Chondrocyte (in vitro differentiated cells): ENCODE data around the gene ATXN7L1. TPM values are rescaled to one million over a fixed set of nuclear protein-coding genes. Genes with fewer than 3 reads are reported as not detected.

Experiments
- DNase-seq: peaks from one replicate; pipeline ENCODE4 v3.0.0; 2021; ENCODE audit warnings: mixed read lengths, low spot score
- H3K27ac Mint-ChIP-seq: one replicate; pipeline ENCODE4 v1.8.0; 2021; ENCODE audit warnings: mild to moderate bottlenecking, moderate library complexity, mixed read lengths; ENCODE audit not compliant: unreplicated experiment
- H3K27me3 Mint-ChIP-seq: 2 replicates; pipeline ENCODE4 v1.8.0; 2021; ENCODE audit warnings: low read depth, mixed read lengths
- H3K36me3 Mint-ChIP-seq: 2 replicates; pipeline ENCODE4 v1.8.0; 2021; ENCODE audit warnings: low read depth, mixed read lengths
- H3K4me1 Mint-ChIP-seq: 2 replicates; pipeline ENCODE4 v1.8.0; 2021; ENCODE audit warnings: low read depth, mild to moderate bottlenecking, mixed read lengths
- H3K4me3 Mint-ChIP-seq: one replicate; pipeline ENCODE4 v1.8.0; 2021; ENCODE audit warnings: mild to moderate bottlenecking, moderate library complexity, mixed read lengths; ENCODE audit not compliant: unreplicated experiment
- H3K9me3 Mint-ChIP-seq: 2 replicates; pipeline ENCODE4 v1.8.0; 2021; ENCODE audit warnings: low read depth, mixed read lengths
- total RNA-seq: library from RNA; stranded (reverse); gene quantifications from 3 replicates; pipeline ENCODE4 v1.2.1, GENCODE V29; 2021
- TF ChIP-seq, protein P1 (sequence below): fragments of 200-600 bp; sonication (generic); IDR thresholded peaks from 2 replicates; pipeline ENCODE4 v1.5.0; 2021; ENCODE audit warnings: antibody characterized with exemption, mild to moderate bottlenecking, moderate library complexity

Gene ATXN7L1
- total RNA-seq, 1 donor from 2014 or later: 6.4 TPM

DNA sequence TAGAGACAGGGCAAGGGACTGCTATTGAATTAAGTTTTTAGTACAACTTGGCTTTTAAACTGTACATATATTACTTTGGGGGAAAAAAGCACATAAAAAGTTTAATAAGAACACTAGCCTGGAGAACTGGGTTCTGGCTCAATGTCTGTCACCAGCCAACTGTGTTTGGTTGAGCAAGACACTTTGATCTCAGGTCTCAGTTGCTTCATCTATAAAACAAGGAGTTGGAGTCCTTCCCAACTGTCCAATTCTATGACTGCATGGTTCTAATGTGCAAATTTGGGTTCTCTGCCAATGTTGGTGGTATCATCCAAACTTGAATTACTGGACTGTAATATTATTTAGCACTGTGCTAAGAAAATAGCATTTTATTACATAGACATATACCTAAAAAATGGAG lies 50.3 kb downstream of the ATXN7L1 start:
- peaks cover 4% of the 10 kb centered on the region for H3K9me3 Mint-ChIP-seq
- H3K27me3 Mint-ChIP-seq: no peaks in the 10 kb centered on the region
- no peak for DNase-seq
- H3K27ac Mint-ChIP-seq: no peak overlapping the region
- H3K4me1 Mint-ChIP-seq: peaks cover 37% of the 10 kb centered on the region
- peaks cover 2% of the 10 kb centered on the region for H3K36me3 Mint-ChIP-seq
- TF ChIP-seq, protein P1, sequence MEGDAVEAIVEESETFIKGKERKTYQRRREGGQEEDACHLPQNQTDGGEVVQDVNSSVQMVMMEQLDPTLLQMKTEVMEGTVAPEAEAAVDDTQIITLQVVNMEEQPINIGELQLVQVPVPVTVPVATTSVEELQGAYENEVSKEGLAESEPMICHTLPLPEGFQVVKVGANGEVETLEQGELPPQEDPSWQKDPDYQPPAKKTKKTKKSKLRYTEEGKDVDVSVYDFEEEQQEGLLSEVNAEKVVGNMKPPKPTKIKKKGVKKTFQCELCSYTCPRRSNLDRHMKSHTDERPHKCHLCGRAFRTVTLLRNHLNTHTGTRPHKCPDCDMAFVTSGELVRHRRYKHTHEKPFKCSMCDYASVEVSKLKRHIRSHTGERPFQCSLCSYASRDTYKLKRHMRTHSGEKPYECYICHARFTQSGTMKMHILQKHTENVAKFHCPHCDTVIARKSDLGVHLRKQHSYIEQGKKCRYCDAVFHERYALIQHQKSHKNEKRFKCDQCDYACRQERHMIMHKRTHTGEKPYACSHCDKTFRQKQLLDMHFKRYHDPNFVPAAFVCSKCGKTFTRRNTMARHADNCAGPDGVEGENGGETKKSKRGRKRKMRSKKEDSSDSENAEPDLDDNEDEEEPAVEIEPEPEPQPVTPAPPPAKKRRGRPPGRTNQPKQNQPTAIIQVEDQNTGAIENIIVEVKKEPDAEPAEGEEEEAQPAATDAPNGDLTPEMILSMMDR: no peak
- no peak overlapping the region for H3K4me3 Mint-ChIP-seq

DNA sequence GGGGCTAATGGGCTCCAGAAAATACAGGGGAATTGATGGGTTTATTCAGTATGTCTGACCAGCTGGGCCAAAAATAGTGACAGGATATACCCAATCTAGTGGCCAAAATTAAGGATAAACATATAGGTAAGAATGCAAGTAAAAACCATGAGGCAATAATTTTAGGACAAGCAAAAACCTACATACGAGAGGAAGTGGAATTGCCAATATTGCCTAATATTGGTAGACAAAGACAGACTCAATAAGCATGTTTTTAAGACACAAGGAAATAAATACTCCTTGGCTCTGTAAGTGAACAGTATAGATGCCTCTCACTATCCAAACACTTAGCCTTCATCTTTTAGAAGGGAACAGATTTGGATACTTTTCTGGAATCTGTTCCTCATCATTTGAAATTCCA lies 51.0 kb downstream of the ATXN7L1 start:
- Mint-ChIP-seq H3K4me1 (peaks cover 29% of the 10 kb centered on the region), H3K9me3 (peaks cover 4% of the 10 kb centered on the region), H3K4me3 (no peak overlapping the region), H3K27ac (no peak overlapping the region), H3K27me3 (no peaks in the 10 kb centered on the region), H3K36me3 (peaks cover 2% of the 10 kb centered on the region)
- TF ChIP-seq, protein P1: no peak
- DNase-seq: no peak

DNA sequence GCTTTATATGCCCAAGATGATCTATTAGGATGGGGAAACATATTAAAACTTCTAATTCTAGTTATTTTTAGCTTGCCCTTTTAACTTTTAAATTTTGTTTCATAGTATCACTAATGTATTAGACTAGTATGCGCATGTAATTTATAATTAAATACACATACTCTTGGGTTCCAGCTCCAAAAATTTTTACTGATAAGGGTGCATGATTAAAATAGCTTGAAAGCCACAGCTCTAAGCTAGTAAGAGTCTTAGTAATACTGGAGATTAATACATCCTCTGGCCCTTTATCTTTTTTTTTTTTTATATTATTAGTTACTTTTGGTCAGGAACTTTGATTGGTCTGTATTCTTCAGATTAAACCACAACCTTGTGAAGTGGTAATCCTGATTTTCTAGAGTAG lies 53.6 kb downstream of the ATXN7L1 start:
- H3K4me1 Mint-ChIP-seq: peaks cover 19% of the 10 kb centered on the region
- no peak overlapping the region for H3K27ac Mint-ChIP-seq
- TF ChIP-seq, protein P1: no peak
- H3K9me3 Mint-ChIP-seq: peaks cover 4% of the 10 kb centered on the region
- DNase-seq: no peak
- no peak overlapping the region for H3K4me3 Mint-ChIP-seq
- peaks cover 2% of the 10 kb centered on the region for H3K36me3 Mint-ChIP-seq
- H3K27me3 Mint-ChIP-seq: no peaks in the 10 kb centered on the region

DNA sequence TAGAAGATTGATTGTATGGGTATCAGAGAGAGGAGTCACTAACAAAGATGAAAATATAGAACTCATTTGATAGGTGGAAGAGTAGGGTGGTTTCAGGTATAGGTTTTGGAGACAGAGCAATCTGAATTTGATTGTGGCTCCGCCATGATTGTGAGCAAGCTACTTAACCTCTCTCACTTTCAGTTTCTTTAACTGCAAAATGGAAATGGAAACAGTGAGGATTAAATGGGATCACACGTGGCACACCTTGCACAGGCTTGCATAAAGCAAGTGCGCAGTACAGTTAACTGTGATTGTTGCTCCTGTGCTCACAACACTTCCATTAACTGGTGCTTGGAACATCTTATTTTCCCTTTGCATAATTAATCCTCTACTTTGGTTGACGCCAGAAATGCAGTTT lies 54.9 kb downstream of the ATXN7L1 start:
- H3K27ac Mint-ChIP-seq: no peak overlapping the region
- H3K9me3 Mint-ChIP-seq: peaks cover 4% of the 10 kb centered on the region
- TF ChIP-seq, protein P1: no peak
- peaks cover 2% of the 10 kb centered on the region for H3K36me3 Mint-ChIP-seq
- H3K4me1 Mint-ChIP-seq: peaks cover 15% of the 10 kb centered on the region
- no peaks in the 10 kb centered on the region for H3K27me3 Mint-ChIP-seq
- DNase-seq: no peak
- H3K4me3 Mint-ChIP-seq: no peak overlapping the region

DNA sequence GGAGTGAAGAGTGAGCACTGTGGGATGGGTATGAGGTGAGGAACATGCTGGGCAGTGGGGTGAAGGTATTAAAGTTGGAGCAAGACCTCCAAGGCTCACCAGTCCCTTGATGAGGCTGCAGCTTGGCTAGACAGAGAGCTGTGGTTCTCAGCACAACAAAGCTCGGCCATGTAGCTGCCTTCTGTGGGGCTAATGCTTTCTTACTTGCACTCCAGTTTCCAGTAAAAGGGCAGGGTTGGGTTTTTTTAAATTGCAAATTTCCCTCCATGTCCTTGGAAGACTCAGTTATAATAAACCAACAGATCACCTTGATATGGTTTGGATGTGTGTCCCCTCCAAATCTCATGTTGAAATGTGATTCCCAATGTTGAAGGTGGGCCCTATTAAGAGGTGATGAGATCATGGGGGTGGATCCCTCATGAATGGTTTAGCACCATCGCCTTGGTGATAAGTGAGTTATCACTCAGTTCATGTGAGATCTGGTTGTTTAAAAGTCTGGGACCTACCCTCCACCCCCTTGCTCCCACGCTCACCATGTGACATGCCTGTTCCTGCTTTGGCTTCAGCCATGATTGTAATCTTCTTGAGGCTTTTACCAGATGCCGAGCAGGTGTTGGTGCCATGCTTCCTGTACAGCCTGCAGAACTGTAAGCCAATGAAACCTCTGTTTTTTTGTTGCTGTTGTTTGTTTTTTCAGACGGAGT lies 55.9 kb downstream of the ATXN7L1 start:
- no peaks in the 10 kb centered on the region for H3K27me3 Mint-ChIP-seq
- H3K36me3 Mint-ChIP-seq: peaks cover 2% of the 10 kb centered on the region
- peaks cover 4% of the 10 kb centered on the region for H3K9me3 Mint-ChIP-seq
- DNase-seq: no peak
- H3K4me3 Mint-ChIP-seq: no peak overlapping the region
- no peak overlapping the region for H3K27ac Mint-ChIP-seq
- H3K4me1 Mint-ChIP-seq: peaks cover 14% of the 10 kb centered on the region
- TF ChIP-seq, protein P1: no peak
